HepG2 (cell line): Measurements from ENCODE around the gene NRP1. TPM values are rescaled to one million over a fixed set of nuclear protein-coding genes. Genes with fewer than 3 reads are reported as not detected.

Source experiments
- ATAC-seq: fragments of 200-7000 bp; cut with Tn5 transposase; 3 replicates; pipeline ENCODE4 v1.9.1; 2020; ENCODE audit warnings: mild to moderate bottlenecking, moderate library complexity
- BruUV-seq: library from RNA; stranded (reverse); fragments of 400-500 nt; replicated peaks from 2 replicates; lab custom pipeline; 2021; lab: Mats Ljungman, UMichigan
- CTCF ChIA-PET: fragments of 300-600 bp; formaldehyde crosslinking; extraction: SDS; loops from one replicate; lab custom pipeline; 2021; ENCODE audit warnings: low total read pairs, inconsistent platforms, low intra/inter-chr PET ratio; lab: Yijun Ruan, JAX
- POLR2A ChIA-PET: fragments of 350-600 bp; sonication (Branson Sonifier 250); formaldehyde crosslinking; loops from one replicate; lab custom pipeline; 2020; ENCODE audit warnings: antibody characterized with exemption, inconsistent platforms; lab: Yijun Ruan, JAX
- DNase-seq: peaks from one replicate; pipeline ENCODE4 v3.0.0-alpha.2; 2015; ENCODE audit warnings: low spot score
- FAIRE-seq: peaks from 3 replicates; lab custom pipeline; 2011; peaks lifted over from hg19 to GRCh38; lab: Jason Lieb, UNC
- H2AFZ ChIP-seq: one replicate; pipeline ENCODE4 v1.6.1; 2011; ENCODE audit warnings: low read length, inconsistent platforms
- H3K27ac ChIP-seq: fragments of 300-600 bp; 3 replicates; pipeline ENCODE4 v1.8.0; 2011; ENCODE audit warnings: mixed run types, mild to moderate bottlenecking, mixed read lengths, low read length, inconsistent platforms; ENCODE audit not compliant: insufficient read depth; ENCODE audit errors: extremely low read length
- H3K27me3 ChIP-seq, 2 experiments: fragments of 200-600 bp in 1 of 2; 2 replicates in 1 of 2; 3 replicates in 1 of 2; pipeline versions ENCODE4 v1.6.0 to v1.8.0; 2011; ENCODE audit warnings: low read length in 2 of 2, mild to moderate bottlenecking in 2 of 2, moderate library complexity in 2 of 2, inconsistent platforms in 1 of 2; ENCODE audit not compliant: insufficient read depth in 2 of 2, control insufficient read depth in 1 of 2
- H3K36me3 ChIP-seq, 2 experiments: fragments of 200-600 bp in 1 of 2; replicated peaks in 1 of 2; 2 replicates in 1 of 2; 3 replicates in 1 of 2; pipeline versions ENCODE4 v1.5.1 to v1.8.0; 2011; ENCODE audit warnings: low read length in 2 of 2, inconsistent platforms in 1 of 2; ENCODE audit not compliant: insufficient read depth in 2 of 2, control insufficient read depth in 1 of 2
- H3K4me1 ChIP-seq: 2 replicates; pipeline ENCODE4 v1.5.1; 2012; ENCODE audit warnings: low read length, inconsistent platforms; ENCODE audit not compliant: insufficient read depth
- H3K4me2 ChIP-seq: 2 replicates; pipeline ENCODE4 v1.6.0; 2011; ENCODE audit warnings: low read depth, low read length, inconsistent platforms
- H3K4me3 ChIP-seq, 3 experiments: fragments of 200-600 bp in 1 of 3; sonication (generic), shearing (Covaris generic) in 1 of 3; replicated peaks in 1 of 3; 2 replicates each; pipeline ENCODE4 v1.5.1; 2011 to 2016; ENCODE audit warnings: low read length in 3 of 3, inconsistent platforms in 2 of 3, low read depth in 2 of 3, mild to moderate bottlenecking in 2 of 3, control low read depth in 1 of 3, mixed read lengths in 1 of 3; ENCODE audit not compliant: insufficient read depth in 1 of 3
- H3K79me2 ChIP-seq: one replicate; pipeline ENCODE4 v1.6.1; 2011; ENCODE audit warnings: low read length, inconsistent platforms; ENCODE audit not compliant: insufficient read depth
- H3K9ac ChIP-seq: 2 replicates; pipeline ENCODE4 v1.6.0; 2011; ENCODE audit warnings: mild to moderate bottlenecking, low read depth, low read length, inconsistent platforms; ENCODE audit not compliant: insufficient read depth
- H3K9me3 ChIP-seq: 2 replicates; pipeline ENCODE4 v1.5.1; 2012; ENCODE audit warnings: mild to moderate bottlenecking, low read length
- H4K20me1 ChIP-seq: 2 replicates; pipeline ENCODE4 v1.6.0; 2011; ENCODE audit warnings: inconsistent platforms, mild to moderate bottlenecking, low read length, moderate library complexity; ENCODE audit not compliant: insufficient read depth
- CBX5 ChIP-seq: sonication (generic); formaldehyde crosslinking; IDR thresholded peaks from 2 replicates; pipeline ENCODE4 v1.4.0; 2020; ENCODE audit warnings: missing genetic modification reagents, borderline replicate concordance
- DMAP1 ChIP-seq: IDR thresholded peaks from 2 replicates; pipeline ENCODE4 v1.6.1; 2016
- DR1 ChIP-seq: sonication (generic); formaldehyde crosslinking; IDR thresholded peaks from 2 replicates; pipeline ENCODE4 v1.8.0; 2021; ENCODE audit warnings: mild to moderate bottlenecking, missing genetic modification reagents, inconsistent platforms
- EHMT2 ChIP-seq: fragments of 200-600 bp; sonication (generic); IDR thresholded peaks from 2 replicates; pipeline ENCODE4 v1.7.0; 2017; ENCODE audit warnings: antibody characterized with exemption, low read depth, low read length, borderline replicate concordance
- MAFK ChIP-seq, 2 experiments: IDR thresholded peaks in 1 of 2; conservative IDR thresholded peaks in 1 of 2; 2 replicates each; pipeline ENCODE4 v1.6.1; 2011; ENCODE audit warnings: improper control_type of control experiment in 2 of 2, low read length in 2 of 2
- PHB2 ChIP-seq: fragments of 450-650 bp; IDR thresholded peaks from 2 replicates; pipeline ENCODE4 v1.6.1; 2018; ENCODE audit not compliant: partially characterized antibody
- SRY ChIP-seq: sonication (generic); formaldehyde crosslinking; IDR thresholded peaks from 2 replicates; pipeline ENCODE4 v1.8.0; 2022; ENCODE audit warnings: mild to moderate bottlenecking, missing genetic modification reagents
- ZBTB42 ChIP-seq: sonication (generic); formaldehyde crosslinking; IDR thresholded peaks from 2 replicates; pipeline ENCODE4 v1.5.0; 2020; ENCODE audit warnings: mild to moderate bottlenecking, missing genetic modification reagents
- ZNF124 ChIP-seq: sonication (generic); formaldehyde crosslinking; IDR thresholded peaks from 2 replicates; pipeline ENCODE4 v1.4.0; 2020; ENCODE audit warnings: missing genetic modification reagents
- WGBS: methylation state at CpG from one replicate; pipeline ENCODE4 v1.1.6; 2017; ENCODE audit warnings: low lambda C conversion rate; 5-methylcytosine and 5-hydroxymethylcytosine counted together
- in situ Hi-C: cut with HindIII; loops from 2 replicates; pipeline ENCODE4 v1.10.0; 2017; ENCODE audit warnings: low pct_unique_long_range_greater_than_20kb; ENCODE audit not compliant: extremely low pct_ligation_motif_present
- intact Hi-C: fragments of 100-400 bp; cut with micrococcal nuclease; formaldehyde crosslinking; loops from one replicate; pipeline ENCODE4 v1.10.0; 2022; ENCODE audit not compliant: unreplicated experiment
- polyA plus RNA-seq, 8 experiments: library from polyadenylated mRNA; depleted of rRNA in 3 of 8; stranded (reverse) in 7 of 8; unstranded in 1 of 8; fragments of >200 nt; fragmentation: Illumina TruSeq in 4 of 8; extraction: Trizol in 4 of 8; gene quantifications; 2 replicates each; pipeline versions ENCODE4 v1.2.1 to v1.2.3, GENCODE V29; 2011 to 2016; ENCODE audit warnings: low read depth in 4 of 8, missing spikeins in 1 of 8, mixed read lengths in 1 of 8; ENCODE audit not compliant: insufficient read depth in 1 of 8
- total RNA-seq, 5 experiments: library from RNA; depleted of rRNA; stranded (reverse); fragments of >200 nt; fragmentation: Illumina TruSeq; extraction: Trizol; gene quantifications; 2 replicates each; pipeline ENCODE4 v1.2.3, GENCODE V29; 2016; ENCODE audit warnings: low read depth in 1 of 5
- TF ChIP-seq, protein P1 (sequence below): sonication (generic); formaldehyde crosslinking; IDR thresholded peaks from 2 replicates; pipeline ENCODE4 v1.5.0; 2020; ENCODE audit warnings: missing genetic modification reagents, mild to moderate bottlenecking, borderline replicate concordance
- TF ChIP-seq, protein P2 (sequence below): sonication (generic); formaldehyde crosslinking; IDR thresholded peaks from 2 replicates; pipeline ENCODE4 v1.4.0; 2020; ENCODE audit warnings: mild to moderate bottlenecking, low read depth, missing genetic modification reagents
- TF ChIP-seq, protein P3 (sequence below): sonication (generic); formaldehyde crosslinking; IDR thresholded peaks from 2 replicates; pipeline ENCODE4 v1.4.0; 2020; ENCODE audit warnings: missing genetic modification reagents
- TF ChIP-seq, protein P4 (sequence below): sonication (generic); formaldehyde crosslinking; conservative IDR thresholded peaks from 2 replicates; pipeline ENCODE4 v1.8.0; 2022; ENCODE audit warnings: mild to moderate bottlenecking, moderate library complexity, missing genetic modification reagents
- TF ChIP-seq, protein P5 (sequence below): sonication (generic); formaldehyde crosslinking; IDR thresholded peaks from 2 replicates; pipeline ENCODE4 v1.5.0; 2020; ENCODE audit warnings: mild to moderate bottlenecking, low read depth, missing genetic modification reagents, borderline replicate concordance
- TF ChIP-seq, protein P6 (sequence below): sonication (generic); formaldehyde crosslinking; IDR thresholded peaks from 2 replicates; pipeline ENCODE4 v1.4.0; 2020; ENCODE audit warnings: missing genetic modification reagents, mild to moderate bottlenecking, borderline replicate concordance

The NRP1 gene
- total and polyA plus RNA-seq, 2 of the 13 experiments (the other 11 are each of a cell fraction or from before 2014, with no cell fraction given), result 5.3 to 5.8 TPM

DNA sequence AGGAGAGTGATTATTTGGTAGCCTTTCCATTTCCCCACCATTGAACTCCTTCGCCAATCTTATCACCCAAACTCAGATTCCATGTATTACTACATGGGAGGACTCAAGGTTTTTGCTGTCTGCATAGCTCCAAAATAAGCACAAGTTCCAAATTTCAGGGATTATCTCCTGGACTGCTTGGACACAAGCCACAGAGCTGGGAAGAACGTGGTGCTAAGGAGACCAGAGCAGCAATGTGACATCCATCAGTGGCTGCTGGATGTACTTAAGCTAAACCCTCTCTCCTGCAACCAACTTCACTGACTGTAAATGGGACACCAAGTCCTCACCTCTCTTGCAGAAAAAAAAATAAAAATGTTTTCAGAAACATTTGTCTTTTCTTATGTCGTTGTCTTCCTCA lies 56.3 kb downstream of the NRP1 start:
- DNase-seq (no peak), FAIRE-seq (no peak), ATAC-seq (no peak)
- Histone ChIP-seq H3K27me3 (no peaks in the 10 kb centered on the region), H3K4me1 (peaks cover 14% of the 10 kb centered on the region), H2AFZ (no peak overlapping the region), H3K36me3 (no peaks in the 10 kb centered on the region), H3K9ac (no peak overlapping the region), H3K79me2 (no peaks in the 10 kb centered on the region), H3K9me3 (no peaks in the 10 kb centered on the region), H3K27ac (no peak overlapping the region), H4K20me1 (no peaks in the 10 kb centered on the region), H3K4me3 (no peak overlapping the region), H3K4me2 (no peak overlapping the region)
- 89% methylated on average over 3 of the region's 3 CpGs for WGBS
- CTCF ChIA-PET, result no interaction called here
- BruUV-seq, result no TSS peak
- intact Hi-C loops, result no loop called here
- in situ Hi-C loops, result no loop called here
- POLR2A ChIA-PET, result no interaction called here
- TF ChIP-seq ZNF124 (CRISPR knock-in tag), result no peak
- TF ChIP-seq, protein P1, sequence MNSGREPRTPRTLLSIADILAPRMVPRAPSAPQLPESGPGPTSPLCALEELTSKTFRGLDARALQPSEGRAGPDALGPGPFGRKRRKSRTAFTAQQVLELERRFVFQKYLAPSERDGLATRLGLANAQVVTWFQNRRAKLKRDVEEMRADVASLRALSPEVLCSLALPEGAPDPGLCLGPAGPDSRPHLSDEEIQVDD (CRISPR knock-in tag), result no peak
- no peak for TF ChIP-seq EHMT2
- TF ChIP-seq MAFK (conservative IDR thresholded peaks at IDR 0.05 in 1 of 2, IDR thresholded peaks at IDR 0.05 in 1 of 2; ENCODE audit: low read length in 2 of 2), result no peak
- TF ChIP-seq CBX5 (CRISPR knock-in tag), result no peak
- TF ChIP-seq, protein P2, sequence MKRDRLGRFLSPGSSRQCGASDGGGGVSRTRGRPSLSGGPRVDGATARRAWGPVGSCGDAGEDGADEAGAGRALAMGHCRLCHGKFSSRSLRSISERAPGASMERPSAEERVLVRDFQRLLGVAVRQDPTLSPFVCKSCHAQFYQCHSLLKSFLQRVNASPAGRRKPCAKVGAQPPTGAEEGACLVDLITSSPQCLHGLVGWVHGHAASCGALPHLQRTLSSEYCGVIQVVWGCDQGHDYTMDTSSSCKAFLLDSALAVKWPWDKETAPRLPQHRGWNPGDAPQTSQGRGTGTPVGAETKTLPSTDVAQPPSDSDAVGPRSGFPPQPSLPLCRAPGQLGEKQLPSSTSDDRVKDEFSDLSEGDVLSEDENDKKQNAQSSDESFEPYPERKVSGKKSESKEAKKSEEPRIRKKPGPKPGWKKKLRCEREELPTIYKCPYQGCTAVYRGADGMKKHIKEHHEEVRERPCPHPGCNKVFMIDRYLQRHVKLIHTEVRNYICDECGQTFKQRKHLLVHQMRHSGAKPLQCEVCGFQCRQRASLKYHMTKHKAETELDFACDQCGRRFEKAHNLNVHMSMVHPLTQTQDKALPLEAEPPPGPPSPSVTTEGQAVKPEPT (CRISPR knock-in tag), result no peak
- TF ChIP-seq SRY (CRISPR knock-in tag), result no peak
- TF ChIP-seq, protein P3, sequence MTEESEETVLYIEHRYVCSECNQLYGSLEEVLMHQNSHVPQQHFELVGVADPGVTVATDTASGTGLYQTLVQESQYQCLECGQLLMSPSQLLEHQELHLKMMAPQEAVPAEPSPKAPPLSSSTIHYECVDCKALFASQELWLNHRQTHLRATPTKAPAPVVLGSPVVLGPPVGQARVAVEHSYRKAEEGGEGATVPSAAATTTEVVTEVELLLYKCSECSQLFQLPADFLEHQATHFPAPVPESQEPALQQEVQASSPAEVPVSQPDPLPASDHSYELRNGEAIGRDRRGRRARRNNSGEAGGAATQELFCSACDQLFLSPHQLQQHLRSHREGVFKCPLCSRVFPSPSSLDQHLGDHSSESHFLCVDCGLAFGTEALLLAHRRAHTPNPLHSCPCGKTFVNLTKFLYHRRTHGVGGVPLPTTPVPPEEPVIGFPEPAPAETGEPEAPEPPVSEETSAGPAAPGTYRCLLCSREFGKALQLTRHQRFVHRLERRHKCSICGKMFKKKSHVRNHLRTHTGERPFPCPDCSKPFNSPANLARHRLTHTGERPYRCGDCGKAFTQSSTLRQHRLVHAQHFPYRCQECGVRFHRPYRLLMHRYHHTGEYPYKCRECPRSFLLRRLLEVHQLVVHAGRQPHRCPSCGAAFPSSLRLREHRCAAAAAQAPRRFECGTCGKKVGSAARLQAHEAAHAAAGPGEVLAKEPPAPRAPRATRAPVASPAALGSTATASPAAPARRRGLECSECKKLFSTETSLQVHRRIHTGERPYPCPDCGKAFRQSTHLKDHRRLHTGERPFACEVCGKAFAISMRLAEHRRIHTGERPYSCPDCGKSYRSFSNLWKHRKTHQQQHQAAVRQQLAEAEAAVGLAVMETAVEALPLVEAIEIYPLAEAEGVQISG, result no peak
- no peak for TF ChIP-seq PHB2
- no peak for TF ChIP-seq DR1
- TF ChIP-seq ZBTB42 (CRISPR knock-in tag), result no peak
- TF ChIP-seq DMAP1 (CRISPR knock-in tag), result no peak
- TF ChIP-seq, protein P4, sequence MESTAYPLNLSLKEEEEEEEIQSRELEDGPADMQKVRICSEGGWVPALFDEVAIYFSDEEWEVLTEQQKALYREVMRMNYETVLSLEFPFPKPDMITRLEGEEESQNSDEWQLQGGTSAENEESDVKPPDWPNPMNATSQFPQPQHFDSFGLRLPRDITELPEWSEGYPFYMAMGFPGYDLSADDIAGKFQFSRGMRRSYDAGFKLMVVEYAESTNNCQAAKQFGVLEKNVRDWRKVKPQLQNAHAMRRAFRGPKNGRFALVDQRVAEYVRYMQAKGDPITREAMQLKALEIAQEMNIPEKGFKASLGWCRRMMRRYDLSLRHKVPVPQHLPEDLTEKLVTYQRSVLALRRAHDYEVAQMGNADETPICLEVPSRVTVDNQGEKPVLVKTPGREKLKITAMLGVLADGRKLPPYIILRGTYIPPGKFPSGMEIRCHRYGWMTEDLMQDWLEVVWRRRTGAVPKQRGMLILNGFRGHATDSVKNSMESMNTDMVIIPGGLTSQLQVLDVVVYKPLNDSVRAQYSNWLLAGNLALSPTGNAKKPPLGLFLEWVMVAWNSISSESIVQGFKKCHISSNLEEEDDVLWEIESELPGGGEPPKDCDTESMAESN (CRISPR knock-in tag), result no peak
- TF ChIP-seq, protein P5, sequence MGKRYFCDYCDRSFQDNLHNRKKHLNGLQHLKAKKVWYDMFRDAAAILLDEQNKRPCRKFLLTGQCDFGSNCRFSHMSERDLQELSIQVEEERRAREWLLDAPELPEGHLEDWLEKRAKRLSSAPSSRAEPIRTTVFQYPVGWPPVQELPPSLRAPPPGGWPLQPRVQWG (CRISPR knock-in tag), result no peak
- TF ChIP-seq, protein P6, sequence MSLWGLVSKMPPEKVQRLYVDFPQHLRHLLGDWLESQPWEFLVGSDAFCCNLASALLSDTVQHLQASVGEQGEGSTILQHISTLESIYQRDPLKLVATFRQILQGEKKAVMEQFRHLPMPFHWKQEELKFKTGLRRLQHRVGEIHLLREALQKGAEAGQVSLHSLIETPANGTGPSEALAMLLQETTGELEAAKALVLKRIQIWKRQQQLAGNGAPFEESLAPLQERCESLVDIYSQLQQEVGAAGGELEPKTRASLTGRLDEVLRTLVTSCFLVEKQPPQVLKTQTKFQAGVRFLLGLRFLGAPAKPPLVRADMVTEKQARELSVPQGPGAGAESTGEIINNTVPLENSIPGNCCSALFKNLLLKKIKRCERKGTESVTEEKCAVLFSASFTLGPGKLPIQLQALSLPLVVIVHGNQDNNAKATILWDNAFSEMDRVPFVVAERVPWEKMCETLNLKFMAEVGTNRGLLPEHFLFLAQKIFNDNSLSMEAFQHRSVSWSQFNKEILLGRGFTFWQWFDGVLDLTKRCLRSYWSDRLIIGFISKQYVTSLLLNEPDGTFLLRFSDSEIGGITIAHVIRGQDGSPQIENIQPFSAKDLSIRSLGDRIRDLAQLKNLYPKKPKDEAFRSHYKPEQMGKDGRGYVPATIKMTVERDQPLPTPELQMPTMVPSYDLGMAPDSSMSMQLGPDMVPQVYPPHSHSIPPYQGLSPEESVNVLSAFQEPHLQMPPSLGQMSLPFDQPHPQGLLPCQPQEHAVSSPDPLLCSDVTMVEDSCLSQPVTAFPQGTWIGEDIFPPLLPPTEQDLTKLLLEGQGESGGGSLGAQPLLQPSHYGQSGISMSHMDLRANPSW (CRISPR knock-in tag), result no peak
